ENCODE data around the gene ZDHHC7.
"Not testable (repeated sequence)": the region's sequence is repeated elsewhere in the genome, so short reads cannot be mapped to it uniquely, and the experiment has no call there.

The ZDHHC7 gene

GRCh38 chr16:85042167-85042526, 30.8 kb upstream of the ZDHHC7 start:
- peak in 1 of 2 experiments; percentile 31 for DNase-seq

DNA sequence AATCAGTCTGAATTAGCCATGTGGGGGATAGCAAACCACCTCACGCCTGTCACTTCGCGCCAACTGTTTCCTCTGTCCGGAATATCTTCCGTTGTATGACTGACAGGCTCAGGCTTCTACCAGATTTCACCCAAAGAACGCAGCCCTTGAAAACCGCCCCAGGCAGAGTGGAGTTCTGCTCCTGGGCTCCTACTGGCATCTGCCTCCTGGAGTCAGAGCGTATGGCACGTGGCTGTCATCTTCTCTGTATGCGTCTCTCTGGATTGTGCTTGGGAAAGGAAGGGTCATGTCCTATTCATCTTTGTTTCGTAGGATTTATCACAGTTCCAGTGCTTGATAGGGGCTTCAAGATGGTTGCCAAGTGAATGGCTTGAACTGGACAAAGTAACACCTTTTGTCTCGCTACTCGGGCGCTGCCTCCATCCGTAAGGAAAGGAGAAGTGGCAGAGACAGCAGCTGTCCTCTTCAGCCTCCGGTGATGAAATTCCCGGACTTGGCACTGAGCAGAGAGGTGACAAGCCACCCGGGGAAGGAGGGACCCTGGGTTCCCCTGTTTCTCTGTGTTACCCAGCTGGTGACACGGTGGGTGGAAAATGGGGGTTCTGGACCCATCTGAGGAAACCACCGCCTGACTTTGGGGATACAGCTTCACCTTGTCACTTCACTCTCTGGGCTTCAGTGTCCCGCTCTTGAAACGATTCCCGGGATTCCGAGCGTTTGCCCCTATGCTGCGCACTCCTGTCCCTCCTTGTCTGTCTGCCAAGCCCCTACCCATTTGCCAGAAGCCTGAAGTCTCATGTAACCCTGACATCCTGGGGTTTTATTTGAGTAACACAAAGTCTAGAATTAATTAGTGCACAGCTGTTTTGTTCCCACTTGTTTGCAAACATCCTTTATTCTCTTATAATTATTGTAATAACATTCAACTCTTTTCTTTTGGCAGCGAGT, 30.2 kb upstream of the ZDHHC7 start:
- DNase-seq: peak in 1 of 2 experiments; percentile 39

- no peak for DNase-seq
These were observed 29.4 kb upstream of the ZDHHC7 start for GRCh38 chr16:85040685-85041084.

DNA sequence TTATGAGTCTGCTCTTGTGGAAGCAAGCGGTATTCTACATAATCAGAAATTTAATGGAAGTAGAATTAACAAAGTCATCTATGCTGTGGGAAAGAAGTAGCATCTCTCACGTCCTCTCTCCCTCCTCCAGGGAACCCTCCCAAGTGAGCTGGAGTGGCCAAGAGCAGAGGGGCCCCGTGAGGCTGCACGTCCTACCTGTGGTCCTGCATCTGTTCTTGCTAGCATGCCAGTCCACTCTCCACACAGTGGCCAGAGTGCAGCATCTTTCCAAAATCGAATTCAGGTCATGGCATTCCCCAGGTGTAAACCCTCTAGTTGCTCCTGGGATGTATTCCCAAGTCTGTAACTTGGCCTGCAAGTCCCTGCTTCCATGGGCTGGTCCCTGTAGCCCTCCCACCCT, 26.4 kb upstream of the ZDHHC7 start:
- no peak for DNase-seq

GRCh38 chr16:85037050-85037410, 25.7 kb upstream of the ZDHHC7 start:
- no peak for DNase-seq

GRCh38 chr16:85036236-85037049, 25.1 kb upstream of the ZDHHC7 start:
- no peak for DNase-seq

- DNase-seq: no peak
These were observed 23.5 kb upstream of the ZDHHC7 start for GRCh38 chr16:85034591-85035433.

DNA sequence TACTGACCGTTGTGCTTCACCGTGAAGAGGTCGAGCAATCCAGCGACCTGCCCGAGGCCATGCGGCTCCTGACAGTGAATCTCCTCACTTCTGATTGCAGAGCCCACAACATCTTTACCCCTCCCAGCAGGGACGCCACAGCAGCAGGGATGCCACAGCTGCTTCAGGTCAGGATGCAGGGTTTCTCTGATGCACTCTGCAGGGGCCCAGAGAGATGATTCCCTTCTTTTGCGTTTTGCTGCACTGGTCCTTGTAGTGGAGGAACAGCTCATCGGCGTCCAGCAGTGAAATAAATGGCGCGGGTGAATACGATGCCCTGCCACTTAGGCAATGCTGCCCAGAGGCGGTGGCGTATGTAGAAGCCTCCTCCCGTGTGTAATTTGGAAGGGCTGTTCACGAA, 21.8 kb upstream of the ZDHHC7 start:
- no peak for DNase-seq

DNA sequence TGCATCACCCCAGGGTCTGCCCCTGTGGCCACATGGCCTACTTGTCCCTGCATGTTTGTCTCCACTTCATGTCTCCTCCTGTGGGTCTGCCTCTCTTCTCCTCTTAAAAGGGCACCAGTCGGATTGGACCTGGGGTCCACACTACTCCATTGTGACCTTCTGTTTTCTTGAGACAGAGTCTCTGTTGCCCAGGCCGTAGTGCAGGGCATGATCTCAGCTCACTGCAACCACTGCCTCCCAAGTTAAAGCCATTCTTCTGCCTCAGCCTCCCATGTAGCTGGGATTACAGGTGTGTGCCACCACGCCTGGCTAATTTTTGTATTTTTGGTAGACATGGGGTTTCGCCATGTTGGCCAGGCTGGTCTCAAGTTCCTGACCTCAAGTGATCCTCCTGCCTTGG, 20.9 kb upstream of the ZDHHC7 start:
- not testable (repeated sequence) for DNase-seq

DNA sequence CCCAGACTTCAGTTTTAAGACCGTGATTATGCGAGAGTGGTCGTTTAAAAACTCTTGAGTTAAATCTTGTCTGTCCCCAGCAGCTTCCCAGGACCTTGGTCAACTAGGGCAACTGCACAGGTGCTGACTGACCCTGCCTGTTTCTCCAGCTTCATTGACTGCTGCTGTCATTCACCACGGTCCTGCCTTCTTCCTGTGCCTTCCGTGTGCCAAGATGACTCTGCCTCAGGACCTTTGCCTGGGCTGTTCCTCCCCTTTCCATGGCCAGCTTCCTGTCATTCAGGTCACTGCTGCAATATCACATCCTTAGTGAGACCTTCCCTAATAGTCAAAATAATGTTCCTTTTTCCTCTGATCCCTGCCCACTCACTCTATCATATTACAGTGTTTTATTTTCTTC, 20.1 kb upstream of the ZDHHC7 start:
- no peak for DNase-seq

DNA sequence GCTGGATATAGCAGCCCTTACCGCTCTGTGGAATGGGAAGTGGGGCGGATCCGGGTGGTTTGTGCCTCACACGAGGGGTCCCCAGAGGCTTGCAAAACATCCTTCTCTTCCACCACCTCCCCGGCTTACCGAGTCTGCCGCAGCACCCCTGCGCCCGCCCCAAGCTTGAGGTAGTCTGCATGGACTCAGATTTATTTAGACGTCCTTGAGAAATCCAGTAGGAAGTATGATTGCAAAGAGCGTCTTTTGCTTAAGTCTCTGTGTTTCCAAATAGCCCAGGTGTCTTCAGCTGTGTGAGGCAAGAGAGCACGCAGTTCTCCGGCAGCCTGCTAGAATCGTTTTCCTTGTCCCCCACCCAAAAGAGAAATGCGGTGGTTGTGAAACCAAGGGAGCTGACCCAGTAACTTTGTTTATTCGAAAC, 18.7 kb upstream of the ZDHHC7 start:
- DNase-seq: no peak

- DNase-seq: no peak
These were observed 18.1 kb upstream of the ZDHHC7 start for GRCh38 chr16:85029408-85029784.

GRCh38 chr16:85028685-85029407, 17.5 kb upstream of the ZDHHC7 start:
- DNase-seq: peak in 1 of 2 experiments; percentile 4

DNA sequence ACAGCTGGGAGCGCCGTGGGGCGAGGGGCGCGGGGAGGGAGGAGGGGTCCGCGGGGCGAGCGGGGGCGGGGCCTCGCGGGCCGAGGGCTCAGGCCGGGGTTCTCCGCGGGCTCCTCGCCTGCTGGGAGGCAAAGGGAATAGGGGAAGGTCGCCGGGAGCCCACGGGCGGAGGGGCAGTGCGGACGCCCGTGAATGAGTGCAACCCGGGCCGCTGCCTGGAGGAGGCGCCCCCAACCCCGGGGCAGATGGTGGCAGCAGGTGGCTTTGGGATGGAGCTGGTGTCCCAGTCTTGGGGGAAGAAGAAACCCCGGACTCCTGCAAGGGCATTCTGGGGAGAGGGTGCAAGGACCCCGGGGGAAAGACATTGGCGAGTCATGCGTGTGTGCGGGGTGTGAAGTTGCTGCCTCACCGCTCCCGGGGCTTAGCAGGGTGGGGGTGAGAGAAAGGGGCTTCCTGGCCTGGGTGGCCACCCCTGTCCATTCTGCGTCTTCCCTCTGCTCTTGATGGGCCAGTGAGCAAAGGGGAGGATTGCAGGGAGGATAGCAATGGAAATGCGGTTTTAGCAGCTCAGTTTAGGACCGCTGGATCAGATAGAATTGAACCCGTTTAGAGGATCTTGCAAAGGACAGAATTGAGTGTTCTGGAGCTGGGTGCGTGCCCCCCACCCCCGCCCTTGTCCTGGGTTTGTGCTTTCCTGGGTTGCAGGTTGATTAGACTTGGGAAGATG, 16.8 kb upstream of the ZDHHC7 start:
- DNase-seq: no peak

DNA sequence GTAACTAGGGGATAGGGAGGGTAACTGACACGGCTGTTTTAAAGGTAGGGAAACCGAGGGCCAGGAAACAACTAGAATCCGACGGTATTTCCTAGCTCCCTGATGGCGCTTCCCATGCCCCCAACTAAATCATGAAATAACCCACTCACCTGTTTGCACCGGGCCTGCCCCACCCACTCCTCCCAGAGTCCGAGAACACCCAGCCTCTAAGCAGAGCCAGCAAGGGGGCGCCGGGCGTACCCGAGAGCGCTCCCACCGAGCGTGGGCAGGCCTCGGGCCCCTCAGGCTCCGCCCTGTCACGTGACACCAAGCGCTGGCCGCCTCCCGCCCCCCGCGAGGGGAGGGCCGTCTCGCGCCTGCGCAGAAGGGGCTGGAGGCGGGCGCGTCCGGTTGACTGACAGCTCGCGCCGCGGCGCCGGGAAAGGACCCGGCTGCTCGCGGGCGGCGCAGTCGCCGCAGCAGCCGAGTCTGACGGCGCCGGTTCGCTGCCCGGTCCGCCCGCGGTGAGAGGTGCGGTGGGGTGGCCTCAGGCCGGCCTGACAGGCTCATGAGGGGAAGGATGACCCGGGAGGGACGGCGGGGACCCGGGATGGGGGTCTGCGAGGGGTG, 16.1 kb upstream of the ZDHHC7 start, which contains the start of gene KIAA0513:
Gene KIAA0513, plus strand, starts transcription at position 447 of the 609 bp plus-strand sequence. CDS start 39,277 bp downstream, outside the sequence.
- DNase-seq: peak; percentile 79 to 85

DNA sequence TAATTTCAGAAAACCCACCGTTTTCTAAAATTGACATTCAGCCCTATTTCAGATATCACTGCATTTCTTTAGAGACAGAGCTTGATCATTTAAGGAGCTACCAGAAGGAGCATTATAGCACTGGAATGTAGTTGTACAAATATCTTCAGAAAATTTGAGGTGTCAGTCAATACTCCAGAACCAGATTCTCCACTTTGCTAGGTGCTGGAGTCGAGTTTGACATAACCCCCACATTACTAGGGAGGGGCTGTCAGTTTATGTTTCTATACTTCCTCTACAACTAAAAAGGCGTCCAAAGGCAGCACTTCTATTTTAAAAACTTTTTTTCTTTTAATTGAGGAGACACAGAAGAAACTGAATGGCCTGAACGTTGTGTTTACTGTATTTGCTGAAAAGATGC, 15.4 kb upstream of the ZDHHC7 start:
- no peak for DNase-seq

DNA sequence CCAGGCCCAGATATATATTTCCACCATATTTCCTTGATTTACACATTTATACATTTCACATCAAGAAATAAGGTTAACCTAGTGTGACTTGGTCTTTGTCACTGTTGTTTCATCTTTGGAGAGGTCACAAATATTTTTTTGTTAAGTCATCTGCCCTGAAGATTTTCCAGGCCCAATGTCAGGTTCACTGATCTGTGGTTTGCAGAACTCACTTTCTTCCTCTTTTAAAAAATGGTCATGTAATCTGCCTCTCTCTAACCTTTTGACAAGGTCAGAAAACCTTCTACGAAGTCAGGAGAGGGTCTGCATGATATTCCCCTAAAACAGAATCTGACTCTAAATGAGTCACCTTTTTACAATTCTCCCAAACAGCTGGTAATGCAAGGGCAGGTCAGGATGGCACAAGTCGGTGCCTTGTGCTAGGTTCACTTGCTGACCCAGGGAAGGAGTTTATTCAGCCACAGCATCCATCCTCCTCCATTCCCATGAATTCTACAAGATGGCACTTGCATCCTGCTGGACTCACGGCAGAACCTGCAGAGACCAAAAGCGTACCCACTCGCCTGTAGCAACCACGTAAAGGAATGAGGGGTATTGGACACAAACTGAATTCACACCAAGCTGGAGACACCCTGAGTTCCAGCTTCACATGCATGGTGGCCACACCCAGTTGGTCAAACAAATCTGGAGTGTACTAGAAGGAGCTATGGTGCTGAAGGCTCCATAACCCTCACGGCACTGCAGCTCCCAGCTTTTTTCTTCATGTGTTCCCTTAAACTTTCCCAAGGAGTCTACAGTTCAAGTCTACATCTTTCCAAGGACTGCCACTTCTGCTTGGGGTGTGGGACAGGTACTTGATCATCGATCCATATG, 14.7 kb upstream of the ZDHHC7 start:
- DNase-seq: no peak

- peak in 1 of 2 experiments; percentile 7 for DNase-seq
These were observed 8.4 kb upstream of the ZDHHC7 start for GRCh38 chr16:85019659-85020245.

DNA sequence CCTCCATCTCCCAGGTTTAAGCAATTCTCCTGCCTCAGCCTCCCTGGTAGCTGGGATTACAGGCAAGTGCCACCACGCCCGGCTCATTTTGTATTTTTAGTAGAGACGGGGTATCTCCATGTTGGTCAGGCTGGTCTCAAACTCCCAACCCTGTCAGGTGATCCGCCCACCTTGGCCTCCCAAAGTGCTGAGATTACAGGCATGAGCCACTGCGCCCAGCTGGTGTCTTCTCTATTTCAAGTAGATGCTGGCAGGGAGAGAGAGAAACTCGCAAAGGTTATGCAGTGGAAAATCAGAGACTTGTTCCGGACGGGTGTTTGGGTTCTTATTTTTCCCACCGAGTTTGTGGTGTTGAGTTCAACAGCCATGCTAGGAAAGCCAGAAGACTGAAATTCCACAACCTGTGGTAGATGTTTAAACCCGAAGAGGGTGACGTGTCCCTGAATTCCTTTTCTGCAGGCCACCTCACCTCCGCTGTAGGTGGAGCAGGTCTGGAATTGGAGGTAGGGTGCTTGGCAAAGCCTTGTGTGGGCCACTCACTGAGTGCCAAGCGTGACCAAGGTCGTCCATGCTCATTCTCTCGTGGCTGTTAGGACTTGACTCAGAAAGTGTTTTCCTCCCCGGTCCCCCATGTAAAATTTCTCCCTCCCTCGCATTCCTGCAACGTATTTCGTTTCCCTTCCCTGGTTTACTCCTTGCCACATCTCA, 7.3 kb upstream of the ZDHHC7 start:
- DNase-seq: no peak
